DMS 273 (cell line): ENCODE results near the gene TIMM44.
"Not testable (repeated sequence)": the region's sequence is repeated elsewhere in the genome, so short reads cannot be mapped to it uniquely, and the experiment has no call there.

Experiments used
- DNase-seq: peaks from one replicate; lab custom pipeline; 2025; ENCODE audit not compliant: unreplicated experiment; lab: John Stamatoyannopoulos, UW

The TIMM44 gene

GRCh38 chr19:7926021-7926726, 17.3 kb downstream of the TIMM44 start, which contains the start of gene CTXN1:
CTXN1 (minus strand) TSS chr19:7926135; CDS start chr19:7925538, 597 bp downstream.
- DNase-seq = peak; percentile 87

- DNase-seq = peak; percentile 91
Measured at GRCh38 chr19:7925171-7925851, 18.2 kb downstream of the TIMM44 start.

- no peak for DNase-seq
Measured at GRCh38 chr19:7924651-7925170, 18.8 kb downstream of the TIMM44 start.

DNA sequence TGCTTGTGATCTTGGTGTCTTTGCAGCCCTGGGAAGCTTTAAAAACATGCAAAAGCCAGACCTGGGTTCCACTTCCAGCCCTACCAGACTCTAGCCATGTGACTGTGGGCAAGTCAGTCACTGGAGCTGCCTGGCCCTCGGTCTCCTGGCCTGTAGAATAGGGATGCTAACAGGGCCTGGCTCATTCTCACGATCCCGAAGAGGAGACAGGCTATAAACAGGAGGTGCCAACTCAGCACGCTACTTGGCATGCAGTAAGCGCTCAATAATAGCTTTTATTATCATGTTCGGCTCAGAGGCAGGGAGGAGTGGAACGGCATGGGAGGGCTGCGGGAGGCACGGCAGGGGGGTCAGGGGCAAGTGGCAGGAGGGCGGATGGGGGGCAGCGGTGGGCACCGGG, 19.2 kb downstream of the TIMM44 start:
- peak; percentile 35 for DNase-seq

- no peak for DNase-seq
Measured at GRCh38 chr19:7923295-7924191, 19.9 kb downstream of the TIMM44 start.

DNA sequence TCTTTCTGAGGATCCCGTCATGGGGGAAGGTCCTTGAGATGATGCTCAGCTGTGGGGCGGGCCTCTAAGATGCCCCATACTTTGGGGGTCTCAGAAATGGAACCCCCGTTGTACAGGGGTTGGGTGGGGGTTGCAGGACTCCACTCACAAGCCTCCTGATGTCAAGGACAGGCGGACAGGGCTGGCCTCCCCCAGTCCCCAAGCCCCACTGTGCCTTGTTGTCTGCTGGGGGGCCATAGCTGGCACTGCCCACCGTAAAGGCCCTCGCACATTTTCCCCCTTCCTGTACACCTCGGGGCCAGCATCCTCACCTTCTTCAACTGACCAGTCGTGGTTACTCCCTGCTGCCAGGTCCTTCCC, 20.6 kb downstream of the TIMM44 start:
- no peak for DNase-seq

DNA sequence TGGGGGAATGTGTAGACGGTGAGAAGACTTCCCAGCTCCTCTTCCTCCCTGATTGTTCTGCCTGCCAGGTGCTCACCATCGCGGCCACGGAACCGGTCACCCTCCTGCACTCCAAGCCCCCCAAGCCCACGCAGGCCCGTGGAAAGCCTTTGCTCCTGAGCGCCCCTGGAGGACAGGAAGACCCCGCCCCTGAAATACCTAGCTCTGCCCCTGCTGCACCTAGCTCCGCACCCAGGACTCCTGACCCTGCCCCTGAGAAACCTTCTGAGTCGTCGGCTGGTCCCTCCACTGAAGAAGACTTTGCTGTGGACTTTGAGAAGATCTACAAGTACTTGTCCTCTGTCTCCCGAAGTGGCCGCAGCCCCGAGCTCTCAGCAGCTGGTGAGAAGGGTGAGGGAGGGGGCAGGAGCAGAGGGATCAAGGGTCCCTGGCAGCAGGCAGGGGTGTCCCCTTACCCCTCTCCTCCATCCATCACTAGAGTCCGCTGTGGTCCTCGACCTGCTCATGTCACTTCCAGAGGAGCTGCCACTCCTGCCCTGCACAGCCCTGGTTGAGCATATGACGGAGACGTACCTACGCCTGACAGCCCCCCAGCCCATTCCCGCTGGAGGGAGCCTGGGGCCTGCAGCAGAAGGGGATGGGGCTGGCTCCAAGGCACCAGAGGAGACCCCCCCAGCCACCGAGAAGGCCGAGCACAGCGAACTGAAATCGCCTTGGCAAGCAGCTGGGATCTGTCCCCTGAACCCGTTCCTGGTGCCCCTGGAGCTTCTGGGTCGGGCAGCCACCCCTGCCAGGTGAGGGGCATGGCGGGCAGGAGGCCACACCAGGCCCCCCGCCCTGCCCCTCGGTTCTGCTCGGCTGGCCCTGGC, 21.3 kb downstream of the TIMM44 start:
- DNase-seq = no peak

DNA sequence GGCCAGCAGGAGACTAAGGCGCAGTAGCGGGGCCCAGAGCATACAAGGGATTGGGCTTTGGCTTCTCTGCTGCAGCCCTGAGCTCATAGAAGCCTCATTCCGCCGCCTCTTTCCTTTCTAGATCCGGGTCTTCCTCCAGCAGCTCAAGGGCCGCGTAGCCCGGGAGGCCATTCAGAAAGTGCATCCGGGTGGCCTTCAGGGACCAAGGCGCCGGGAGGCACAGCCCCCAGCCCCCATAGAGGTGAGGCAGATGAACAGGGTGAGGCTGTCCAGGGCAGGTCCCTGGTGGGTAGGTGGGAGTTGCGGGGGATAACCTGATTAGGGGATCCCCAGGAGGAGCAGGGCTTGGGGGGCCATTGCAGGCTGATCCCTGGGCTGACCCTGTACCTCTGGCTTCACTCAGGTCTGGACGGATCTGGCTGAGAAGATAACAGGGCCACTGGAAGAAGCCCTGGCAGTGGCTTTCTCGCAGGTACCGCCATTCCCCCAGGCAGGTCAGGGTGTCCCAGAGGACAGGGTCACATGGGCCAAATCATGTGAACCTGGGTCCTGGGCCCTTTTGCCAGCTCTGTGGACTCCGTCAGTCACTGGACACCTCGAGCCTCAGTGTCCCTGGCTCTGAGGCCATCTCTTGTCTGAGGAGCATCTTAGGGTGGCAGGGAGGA, 22.0 kb downstream of the TIMM44 start:
- peak; percentile 75 for DNase-seq

- peak; percentile 97 for DNase-seq
Measured at GRCh38 chr19:7920519-7921301, 22.8 kb downstream of the TIMM44 start.

DNA sequence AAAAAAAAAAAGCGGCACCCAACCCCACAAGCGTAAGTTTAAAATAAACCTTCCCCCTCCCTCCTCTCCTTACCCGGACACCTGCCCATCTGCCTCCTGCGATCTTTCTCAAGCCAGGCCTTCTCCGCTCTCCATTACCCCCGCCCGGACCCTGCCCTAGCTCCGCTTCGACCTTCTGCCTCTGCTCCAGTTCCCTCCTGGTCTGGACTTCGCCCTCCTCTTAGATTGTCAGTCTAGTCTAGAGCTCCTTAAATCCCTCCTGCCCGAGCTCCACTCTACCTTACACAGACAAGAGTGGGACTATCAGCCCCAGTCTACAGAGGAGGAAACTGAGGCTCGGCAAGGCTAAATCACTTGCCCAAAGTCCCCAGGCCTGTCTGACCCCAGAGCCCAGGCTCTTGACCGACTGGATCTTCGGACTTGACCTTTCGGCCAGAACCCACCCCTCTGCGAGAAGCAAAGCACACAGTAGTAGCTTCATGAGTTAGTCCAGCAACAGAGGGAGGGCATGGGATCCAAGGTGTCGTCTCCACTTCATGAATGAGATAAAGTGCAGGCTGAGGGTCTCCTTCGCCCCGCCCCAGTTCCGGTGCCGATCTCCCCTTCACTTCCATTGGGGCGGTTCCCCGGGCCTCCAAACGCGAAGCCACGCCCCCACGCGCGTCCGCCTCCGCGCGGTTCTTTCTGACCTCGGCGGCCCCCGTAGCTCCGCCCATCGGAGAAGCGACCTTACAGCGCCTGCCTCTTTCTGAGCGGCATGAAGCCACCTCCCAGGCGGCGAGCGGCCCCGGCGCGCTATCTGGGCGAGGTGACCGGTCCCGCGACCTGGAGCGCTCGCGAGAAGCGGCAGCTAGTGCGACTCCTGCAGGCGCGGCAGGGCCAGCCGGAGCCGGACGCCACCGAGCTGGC, 23.6 kb downstream of the TIMM44 start, which contains the start of gene SNAPC2:
SNAPC2 (plus strand) TSS at position 729 of the 909 bp plus-strand sequence; CDS start at position 758, 29 bp downstream.
- DNase-seq = peak; percentile 98

- DNase-seq = no peak
Measured at GRCh38 chr19:7918615-7919421, 24.6 kb downstream of the TIMM44 start.

DNA sequence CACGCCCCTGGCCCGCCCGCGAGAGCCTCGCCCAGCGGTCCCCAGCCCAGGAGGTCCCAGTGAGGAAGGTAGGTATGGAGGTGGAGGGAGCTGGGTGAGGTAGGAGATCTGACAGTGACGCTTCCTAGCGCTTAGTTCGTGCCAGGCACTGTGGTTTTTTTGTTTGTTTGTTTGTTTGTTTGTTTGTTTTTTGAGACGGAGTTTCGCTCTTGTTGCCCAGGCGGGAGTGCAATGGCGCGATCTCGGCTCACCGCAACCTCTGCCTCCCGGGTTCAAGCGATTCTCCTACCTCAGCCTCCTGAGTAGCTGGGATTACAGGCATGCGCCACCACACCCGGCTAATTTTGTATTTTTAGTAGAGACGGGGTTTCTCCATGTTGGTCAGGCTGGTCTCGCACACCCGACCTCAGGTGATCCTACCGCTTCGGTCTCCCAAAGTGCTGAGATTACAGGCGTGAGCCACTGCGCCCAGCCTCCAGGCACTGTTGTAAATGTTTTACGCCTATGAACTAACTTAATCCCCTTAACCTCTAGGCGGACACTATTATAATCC, 25.3 kb downstream of the TIMM44 start:
- not testable (repeated sequence) for DNase-seq

DNA sequence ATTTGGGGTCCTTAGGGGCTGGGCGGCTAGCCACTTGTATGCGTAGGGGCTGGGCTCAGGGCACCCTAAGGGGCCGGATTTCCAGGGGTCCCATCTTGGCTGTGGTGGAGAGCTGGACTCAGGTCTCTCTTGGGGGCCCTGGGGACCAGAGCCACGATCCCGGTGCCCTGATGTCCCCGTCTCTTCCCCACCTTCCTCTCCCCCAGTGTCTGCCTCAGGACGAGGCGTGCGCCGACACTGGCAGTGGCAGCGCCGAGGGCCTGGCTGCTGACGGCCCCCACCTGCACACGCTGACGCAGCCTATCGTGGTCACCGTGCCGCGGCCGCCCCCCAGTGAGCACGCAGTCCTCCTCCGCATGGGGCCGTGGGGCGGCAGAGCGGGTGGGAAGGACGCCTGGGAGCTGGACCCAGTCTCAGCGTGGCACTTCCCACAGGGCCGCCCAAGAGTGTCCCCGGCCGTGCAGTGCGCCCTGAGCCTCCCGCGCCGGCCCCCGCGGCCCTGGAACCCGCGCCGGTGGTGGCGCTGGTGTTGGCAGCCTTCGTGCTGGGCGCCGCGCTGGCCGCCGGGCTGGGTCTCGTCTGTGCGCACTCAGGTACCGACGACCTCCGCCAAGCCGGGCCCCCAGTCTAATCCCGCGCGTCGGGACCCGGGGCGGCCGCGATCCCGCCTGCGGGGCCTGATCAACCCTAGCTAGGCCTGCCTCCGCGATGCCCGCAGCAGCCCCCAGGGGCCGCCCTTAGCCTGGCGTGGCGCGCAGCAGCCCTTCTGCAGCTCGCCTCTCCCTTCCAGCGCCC, 26.0 kb downstream of the TIMM44 start:
- peak; percentile 89 for DNase-seq

DNA sequence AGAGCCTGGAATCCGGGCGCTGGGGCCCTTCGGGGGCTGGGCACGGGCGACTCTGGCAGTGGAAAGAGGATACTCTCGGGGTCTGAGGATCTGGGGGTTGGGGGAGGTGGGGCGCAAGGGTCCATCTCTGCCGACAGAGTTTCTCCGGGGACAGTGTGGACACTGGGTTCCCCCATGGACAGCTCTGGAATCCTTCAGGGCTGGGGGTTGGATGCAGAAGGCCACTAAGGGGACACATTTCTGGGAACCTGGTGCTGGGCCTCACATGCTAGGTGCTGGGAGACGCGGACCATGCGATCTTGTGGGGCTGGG, 26.6 kb downstream of the TIMM44 start:
- DNase-seq = no peak

GRCh38 chr19:7916103-7916954, 27.1 kb downstream of the TIMM44 start:
- peak; percentile 74 for DNase-seq
